ENCODE measurements around the gene LRIF1.
"Not testable (repeated sequence)": the region's sequence is repeated elsewhere in the genome, so short reads cannot be mapped to it uniquely, and the experiment has no call there.

GRCh38 chr1:110999607-111000006 lies 35.9 kb upstream of the LRIF1 start:
- TF ChIP-seq CTCF, POLR2A (IDR thresholded peaks at IDR 0.05): not testable (repeated sequence)
